T-helper 22 cell (primary cell): Measurements from ENCODE around the gene CREB3L1.
A peak's percentile ranks its signal among the peaks of the same experiment; 100 is the strongest.

ENCODE experiments used
- DNase-seq: peaks from one replicate; pipeline ENCODE4 v3.0.0-alpha.2; 2020; ENCODE audit warnings: low read depth

Gene CREB3L1

DNA sequence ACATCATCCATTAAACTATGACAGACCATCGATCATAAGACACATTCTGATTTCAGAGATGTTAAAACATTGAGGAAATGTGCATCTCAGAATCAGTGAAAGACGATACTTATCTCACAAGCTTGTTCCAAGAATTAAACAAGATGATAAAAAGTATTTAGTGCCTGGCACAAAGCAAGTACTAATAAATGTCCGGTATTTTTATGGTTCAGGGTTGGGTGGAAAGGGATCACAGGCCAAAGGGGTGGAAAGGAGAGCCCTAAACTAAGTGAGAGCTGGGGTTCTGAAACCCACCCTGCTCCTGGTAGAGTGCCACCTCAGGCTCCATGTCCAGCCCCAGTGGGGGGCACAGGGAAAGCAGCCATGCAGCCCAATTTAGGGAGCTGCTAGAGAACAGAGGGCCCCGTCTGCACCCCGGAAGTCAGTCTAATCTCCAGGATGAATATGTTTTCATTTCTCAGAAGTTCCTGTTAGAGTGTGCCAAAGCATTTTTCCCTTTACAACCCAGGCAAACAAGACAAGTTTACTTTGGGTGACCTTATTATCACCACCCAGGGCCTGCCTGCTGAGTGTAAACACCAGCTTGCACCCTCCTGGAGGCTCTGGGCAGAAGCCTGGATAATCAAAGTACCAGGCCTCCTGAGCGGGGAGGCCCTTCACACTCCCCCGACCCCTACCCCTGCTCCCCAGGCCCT, 3.8 kb upstream of the CREB3L1 start:
- no peak for DNase-seq

DNA sequence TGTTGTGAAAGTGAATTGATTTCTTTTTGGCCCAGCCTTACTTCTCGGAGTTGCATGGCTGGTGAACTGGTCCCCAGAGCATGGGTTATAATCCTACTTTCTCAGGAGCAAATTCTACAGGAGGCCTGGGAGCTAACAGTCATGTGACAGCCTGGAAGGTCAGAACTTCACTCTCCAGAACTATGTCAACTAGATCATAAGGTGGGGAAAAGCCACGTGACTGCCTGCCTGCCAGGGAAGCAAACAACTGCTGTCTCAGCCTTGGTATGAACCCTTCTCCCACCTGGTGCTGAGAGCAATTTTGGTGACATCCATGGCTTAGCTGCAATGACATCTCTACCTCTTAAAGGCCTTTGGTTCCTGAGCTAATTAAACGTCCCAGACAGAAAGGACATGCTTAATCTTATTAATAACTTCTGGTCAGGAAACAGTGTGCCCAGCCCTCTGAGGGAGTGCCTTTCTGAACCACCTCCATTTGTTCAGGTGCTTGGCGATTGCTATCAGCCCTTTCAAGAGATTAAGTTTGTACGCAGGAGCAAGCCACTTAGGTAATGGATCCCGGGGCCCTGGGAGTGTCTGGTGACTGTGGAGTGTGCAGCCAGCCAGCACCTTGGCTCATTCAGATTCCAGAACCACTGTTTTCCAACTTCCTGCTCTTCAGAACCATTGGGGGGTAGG, 1.4 kb upstream of the CREB3L1 start:
- DNase-seq, result no peak

DNA sequence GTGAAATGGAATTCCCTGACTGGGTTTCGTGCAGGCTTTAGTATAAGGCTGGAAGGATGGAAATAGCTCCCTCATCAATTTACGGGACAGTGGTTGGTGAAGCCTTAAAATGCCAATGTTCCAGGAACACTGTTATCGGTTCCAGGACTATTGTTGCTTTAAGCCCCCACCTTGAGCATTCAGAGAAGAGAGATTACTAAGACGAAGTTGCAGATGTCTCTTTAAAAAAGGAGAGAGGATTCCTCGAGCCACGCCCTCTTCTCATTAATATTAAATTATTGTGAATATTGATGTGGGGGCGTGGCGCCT, 195 bp upstream of the CREB3L1 start:
- DNase-seq, result no peak

DNA sequence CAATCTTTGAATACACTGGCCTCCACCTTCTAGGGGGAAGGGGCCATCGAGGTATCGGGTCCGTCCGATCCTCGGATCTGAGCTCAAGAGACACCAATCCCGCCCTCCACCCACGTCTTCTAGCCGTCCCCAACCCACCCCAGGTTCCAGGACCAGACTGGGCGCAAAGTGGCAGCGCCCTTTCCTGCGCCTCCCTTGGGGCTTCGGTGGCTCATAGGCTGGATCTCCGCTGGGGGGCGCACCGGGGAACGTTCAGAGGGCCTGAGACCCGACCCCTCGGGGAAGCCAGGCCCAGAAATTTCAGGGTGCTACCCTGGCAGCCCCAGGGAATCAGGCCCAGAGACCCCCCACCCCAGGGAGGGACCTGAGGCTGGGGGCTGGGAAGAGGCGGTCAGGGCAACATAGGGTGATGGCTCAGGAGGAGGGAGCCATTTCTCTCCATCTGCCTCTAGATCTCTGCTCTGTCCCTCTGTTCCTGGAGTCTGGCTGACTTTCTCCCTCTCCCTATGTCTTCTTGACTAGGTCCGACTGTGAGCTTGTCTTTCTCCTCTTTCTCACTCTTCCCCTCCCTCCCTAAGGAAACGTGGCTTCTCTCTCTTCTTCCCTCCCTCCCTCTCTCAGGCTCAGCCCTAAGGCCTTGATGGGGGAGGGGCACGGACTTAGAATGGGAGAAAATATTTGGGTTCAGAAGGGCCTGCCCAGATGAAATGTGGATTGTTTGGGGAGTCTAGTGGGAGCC, 1.1 kb downstream of the CREB3L1 start:
- no peak for DNase-seq

DNA sequence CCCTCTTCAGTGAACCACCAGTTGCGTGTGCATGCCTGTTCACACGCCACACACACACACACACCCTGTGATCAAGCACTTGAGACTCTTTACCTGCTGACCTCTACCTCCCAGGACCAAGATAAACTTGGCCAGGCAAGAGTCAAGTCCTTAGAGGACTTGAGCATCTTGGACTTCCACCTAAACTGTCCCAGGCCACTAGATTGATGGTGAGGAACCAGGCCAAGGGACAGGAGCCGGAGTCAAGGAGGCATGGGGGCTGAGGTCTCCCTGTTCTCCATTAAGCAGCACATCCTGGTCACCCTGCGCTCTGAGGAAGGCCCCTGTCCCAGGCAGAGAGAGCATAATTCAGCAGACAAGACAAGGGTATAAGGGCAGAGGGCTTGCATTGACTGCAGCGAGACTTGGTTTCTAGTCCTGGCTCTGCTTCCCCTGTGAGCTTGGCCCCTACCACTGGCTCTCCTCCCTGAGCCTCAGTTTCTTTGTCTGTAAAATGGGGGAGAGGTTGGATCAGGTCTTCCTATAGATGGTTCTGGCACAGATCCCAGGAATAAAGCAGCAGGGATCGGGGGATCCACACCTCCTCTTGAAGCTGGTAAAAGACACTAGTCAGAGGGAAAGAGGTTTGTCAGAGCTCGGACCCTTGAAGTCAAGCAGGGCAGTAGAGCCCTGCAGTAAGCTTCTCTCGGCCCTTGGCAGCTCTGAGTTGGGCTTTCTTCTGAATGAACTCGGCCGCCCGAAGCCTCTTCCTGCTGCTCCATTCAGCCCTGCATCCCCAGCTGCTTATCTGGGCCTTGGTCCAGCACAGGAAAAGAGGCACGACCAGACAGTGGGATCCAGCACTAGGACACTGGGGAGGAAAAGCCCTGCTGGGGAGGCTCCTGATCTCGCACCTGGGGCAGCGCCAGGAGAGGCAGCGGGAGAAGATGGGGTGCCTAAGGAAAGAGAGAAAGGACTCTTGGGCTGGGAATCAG, 2.0 kb downstream of the CREB3L1 start:
- DNase-seq, result no peak

DNA sequence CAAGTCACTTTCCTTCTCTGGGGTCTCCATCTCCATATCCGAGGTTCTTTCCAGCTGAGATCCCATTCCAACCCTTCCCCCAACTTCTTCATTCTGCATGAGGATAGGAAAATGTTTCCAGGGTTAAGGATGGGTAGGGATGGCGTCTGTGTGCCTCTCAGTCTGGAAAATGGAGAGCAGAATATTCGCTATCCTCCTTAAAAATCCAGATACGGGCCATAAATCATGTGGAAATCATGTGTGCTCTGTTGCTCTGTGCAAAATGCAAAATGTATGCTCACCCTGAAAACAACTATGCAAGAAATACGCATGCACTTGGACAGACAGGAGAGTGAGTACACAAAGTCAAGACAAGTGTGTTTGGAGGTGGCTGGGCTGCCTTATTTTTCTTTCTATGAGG, 3.2 kb downstream of the CREB3L1 start:
- no peak for DNase-seq

DNA sequence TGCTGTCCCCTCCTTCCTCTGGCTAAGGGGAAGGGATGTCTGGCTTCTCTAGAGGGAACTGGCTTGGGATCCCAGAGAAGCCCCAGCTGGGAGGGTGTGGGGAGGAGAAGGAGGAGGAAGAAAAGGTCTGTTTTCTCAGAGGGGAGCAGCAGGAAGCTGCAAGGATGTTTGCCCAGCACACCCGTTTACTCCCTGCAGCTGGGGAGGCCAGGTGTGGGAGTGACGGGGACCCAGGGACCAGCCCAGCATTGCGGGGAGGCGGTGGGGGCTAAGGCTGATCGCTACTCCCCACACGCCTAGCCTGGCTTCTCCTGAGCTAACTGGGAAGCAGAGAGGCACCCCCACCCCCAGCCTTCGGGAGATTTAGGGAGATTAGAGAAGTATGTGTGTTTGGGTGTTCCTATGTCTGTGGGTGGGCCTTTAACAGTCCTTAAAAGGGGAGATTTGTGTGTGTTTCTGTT, 3.9 kb downstream of the CREB3L1 start:
- no peak for DNase-seq

DNA sequence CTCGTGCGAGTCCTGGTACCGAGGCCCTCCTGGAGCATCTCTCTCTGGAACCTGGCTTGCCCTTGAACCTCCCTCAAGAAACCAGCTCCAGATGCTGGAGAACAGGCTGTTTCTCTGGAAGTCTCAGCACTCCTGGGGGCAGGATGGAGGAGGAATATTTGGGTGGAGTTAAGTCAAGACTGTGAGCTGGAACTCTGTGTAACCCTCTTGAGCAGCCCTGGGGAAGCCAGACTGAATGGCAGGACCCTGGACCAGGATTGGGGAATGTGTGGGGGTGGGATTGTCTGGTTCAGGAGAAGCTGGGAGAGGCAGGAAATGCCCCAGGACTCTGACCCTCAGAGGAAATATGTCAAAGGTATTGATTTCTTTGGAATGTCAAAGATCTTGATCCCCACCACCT, 7.7 kb downstream of the CREB3L1 start:
- DNase-seq, result no peak

DNA sequence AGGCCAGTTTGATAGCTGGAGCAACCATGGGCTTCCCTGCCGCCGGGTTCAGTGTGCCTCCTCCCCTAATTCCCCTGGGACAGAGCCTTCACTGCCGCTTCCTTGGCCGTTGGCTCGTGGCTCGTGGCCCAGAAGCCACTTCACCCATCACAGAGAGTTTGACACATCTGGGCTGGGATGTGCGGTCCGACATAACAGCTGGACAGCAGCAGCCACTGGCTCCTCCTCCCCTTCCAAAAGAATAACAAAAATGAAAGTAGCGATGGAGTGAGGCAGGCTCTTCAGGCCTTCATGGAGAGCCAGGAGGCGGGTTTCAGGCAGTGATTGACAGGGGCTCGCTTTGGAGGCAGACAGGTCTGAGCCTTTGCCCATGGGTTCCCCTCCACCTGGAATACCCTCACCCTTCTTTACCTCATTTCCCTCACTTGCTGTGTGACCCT, 8.2 kb downstream of the CREB3L1 start:
- no peak for DNase-seq

DNA sequence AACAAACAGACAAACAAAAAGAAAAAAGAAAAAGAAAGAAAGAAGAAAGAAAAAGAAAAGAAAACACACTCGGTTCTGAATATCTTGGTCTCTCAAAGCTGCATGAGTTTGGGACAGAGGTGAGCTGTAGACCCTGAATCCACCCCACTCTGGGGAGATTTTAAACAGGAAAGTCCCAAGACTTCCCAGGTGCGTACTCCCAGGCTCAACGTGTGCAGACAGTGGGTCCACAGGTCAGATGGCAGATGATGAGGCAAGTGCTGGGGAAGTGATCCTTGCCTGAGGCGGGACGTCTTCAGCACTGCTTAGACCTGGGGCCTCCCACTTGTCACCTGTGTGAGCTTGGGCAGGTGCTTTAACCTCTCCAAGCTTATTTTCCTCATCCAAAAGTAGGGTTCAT, 9.3 kb downstream of the CREB3L1 start:
- no peak for DNase-seq

DNA sequence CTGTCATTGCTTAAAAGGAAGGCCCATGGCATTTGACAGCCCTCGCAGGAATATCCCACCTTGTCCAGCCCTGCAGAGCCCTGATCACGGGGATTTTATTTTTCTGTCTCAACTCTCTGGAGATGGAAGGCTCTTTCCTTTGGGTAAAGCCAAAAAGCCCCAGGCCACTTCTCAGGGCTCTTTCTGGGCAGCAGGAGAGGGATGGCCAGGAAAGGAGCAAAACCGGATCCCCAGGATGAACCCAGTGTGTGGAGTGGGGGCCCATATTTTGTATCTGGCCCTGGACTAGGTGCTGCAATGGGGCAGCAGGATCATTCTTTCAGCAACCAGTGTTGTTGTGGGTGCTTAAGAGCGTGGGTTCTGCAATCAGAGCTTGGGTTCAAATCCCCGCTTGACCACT, 11.0 kb downstream of the CREB3L1 start:
- DNase-seq, result no peak

DNA sequence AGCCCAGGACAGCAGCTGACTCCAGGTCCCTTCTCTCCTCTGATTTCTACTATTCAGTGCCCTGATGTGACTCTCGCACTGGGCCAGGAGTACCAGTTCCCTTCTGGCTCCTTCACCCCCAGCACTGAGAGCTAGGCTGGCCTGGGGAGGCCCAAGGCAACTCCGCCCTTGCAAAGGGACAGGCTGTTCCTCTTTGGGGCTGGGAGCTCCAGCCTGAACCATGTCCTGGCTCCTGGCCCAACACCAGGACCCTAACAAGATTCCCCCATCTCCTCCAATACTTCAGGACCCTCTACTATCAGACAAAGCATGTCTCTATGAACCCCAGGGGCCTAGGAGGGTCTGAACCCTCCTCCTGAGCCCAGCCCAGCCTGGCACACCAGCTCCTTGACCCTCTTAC, 12.5 kb downstream of the CREB3L1 start:
- no peak for DNase-seq

DNA sequence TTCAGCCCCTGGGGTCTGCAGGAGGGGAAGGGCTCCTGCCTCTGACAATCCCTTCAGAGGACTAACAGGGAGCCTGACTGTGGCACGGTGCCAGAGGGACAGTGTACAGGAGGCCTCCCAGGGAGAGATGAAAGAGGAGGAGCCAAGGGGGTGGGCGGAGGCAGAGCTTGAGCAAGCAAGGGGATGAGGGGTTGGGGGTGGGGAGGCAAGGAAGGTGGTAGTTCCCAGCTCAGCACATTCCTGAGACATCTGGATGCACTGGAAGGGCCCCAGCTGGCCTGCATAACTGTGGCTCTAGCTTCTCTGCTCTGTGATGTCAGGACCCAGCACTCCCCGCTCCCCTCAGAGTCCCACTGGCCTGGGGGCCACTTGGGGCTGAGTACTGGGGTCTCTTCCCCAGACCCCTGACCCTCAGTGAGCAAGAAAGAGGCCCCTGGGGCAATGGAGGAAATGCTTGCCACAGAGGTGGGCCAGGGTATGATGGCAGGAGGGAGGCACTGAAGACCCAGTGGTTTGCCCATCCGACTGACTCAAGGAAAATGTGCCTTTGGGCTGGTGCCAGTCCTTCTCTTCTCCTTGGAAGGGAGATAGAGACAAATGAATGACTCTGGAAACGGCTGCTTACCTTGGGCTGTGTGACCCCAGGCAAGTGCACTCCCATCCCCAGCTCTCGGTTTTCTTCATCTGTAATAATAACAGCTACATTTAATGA, 13.3 kb downstream of the CREB3L1 start:
- no peak for DNase-seq

DNA sequence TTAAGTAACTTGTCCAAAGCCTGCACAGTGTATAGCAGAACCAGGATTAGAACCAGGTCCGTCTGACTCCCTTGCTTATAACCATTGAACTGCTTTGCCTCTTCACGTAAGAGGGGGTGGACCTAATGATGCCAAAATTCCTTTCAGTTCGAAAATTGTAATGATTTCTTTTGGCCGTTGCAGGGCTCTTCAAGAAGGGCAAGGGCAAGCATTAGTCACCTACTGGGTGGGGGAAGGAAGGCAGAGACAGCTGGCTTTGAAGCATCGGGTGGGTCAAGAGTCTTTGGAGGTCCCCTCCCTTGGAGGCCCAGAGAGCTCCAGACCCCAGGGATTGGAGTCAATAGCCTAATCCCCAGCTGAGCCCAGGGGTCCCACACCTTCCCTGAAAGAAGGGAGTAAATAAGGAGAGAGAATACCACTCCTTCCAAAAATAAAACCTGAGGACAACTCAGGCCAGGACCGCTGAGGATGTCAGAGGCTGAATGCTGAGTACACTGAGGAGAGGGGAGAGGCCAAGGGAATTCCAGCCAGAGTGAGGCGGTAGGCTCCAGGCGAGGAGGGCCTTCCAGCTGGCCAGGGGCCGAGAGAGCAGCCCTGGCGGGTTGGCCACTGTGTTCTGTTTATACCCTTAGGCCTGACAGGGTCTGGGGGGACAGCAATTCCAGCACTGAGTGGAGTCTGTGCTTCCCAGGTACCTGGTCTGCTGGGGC, 14.1 kb downstream of the CREB3L1 start:
- DNase-seq, result no peak

DNA sequence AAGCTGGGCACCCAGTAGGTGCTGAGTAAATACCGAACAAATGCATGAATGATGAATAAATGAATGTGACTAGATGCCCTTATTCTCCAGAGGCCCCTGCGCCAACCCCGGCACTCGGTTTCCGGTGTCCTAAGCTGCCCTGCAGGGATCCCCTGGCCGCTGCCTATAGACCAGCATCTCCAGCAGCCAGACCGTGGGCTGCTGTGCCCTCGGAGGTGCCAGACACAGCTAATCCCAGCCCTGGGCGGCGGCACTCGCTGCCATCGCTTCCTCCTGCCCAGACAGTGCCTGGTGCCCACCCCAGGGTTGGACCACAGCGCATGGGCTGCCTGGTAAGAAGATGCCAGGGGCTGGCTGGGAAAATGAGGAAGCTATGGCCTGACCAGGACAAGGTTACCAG, 15.6 kb downstream of the CREB3L1 start:
- no peak for DNase-seq

DNA sequence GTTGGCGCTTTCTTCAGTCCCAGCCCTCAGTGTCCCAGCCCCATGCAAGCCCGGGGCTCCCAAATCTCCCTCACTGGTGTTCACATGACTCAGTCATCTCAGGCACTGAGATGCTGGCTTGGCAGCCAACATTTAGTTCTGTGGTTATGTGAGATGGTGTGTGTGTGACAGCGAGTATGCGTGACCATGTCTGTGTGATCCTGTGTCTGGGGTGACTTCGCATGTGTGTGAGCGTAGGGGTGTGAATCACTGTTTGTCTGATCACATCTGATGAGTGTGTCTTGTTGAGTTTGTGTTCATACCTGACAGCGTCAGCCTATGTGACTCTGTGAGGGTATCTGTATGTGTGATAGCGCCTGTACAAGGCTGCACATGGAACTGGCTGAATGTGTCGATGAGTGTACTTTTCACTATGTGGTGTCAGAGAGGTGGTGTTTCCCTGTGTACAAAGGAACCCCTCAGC, 16.2 kb downstream of the CREB3L1 start:
- DNase-seq, result no peak

DNA sequence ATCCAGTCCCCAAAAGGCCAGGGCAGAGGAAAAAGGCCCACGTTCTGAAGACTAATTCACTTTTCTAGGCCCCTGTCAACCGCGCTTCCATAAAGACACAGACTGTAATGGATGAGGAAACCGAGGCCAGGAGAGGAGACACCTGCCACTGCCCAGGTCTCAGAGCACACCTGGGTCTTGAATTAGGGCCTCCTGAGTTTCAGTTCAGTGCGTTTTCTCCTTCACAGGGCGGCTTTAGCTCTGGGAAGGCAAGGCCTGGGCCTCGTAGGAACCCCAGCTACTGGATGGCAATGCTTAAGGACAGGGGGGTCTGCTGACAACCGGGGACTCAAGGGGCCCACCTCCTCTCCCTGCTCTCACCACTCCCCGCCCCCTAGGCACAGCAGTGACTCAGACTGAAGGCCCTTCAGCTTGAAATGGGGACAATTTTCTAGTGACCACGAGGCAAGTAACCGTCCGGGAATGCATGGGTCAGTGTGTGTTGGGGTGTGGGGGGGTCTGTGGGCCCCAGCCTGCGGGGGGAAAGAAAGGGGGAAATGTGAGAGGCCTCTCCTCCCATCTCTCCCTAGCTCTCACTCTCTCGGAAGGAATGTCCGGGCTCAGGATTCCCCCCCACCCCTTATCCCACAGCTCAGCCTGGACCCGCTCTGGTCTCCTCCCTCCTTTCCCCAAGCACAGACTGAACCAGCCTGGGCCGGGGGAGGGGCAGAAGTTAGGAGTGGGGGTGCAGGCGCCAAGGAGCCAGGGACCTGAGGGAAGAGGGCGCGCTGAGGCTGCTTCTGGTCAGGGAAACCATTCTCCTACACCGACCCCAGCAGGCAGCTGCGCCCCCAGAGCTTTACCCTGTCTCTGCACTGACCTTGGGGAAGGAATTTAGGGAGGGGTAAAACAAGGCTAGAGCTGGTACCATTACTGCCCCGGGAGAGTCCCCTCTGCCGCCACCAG, 17.2 kb downstream of the CREB3L1 start:
- no peak for DNase-seq

DNA sequence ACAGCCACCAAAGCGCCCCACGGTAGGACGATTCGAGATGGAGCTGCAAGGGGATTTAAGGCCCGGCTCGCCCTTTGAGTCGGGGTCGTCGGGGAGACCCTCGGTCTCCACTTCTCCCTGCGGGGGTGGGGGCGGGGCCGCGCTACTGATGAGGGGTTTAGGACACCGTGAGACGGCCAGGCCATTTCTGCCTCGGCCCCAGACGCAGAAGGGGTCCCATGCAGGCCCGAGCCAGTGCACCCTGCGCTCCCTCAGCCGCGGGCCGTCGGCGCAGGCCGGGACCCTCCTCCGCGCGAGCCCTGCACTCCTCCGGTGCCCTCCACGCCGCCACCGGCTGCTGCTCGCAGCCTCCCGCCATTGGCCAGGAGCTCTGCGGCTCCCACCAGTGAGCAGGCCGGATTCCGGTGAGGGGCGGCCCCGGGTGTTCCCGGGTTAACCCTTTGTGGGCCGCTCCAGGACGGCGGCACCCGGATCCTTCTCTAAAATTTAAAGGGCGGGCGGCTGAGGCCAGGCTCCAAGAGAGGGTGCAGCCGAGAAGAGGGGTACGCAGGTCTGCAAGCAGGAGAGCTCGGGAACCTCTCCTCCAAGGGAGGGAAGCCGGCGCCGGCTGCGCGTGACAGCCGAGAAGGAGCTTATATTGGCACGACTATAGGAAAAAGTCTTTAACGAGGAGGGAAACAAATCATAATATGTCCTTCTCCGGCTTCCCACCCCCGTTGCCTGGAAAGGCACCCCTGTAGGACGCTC, 18.0 kb downstream of the CREB3L1 start:
- peak; percentile 58 for DNase-seq

DNA sequence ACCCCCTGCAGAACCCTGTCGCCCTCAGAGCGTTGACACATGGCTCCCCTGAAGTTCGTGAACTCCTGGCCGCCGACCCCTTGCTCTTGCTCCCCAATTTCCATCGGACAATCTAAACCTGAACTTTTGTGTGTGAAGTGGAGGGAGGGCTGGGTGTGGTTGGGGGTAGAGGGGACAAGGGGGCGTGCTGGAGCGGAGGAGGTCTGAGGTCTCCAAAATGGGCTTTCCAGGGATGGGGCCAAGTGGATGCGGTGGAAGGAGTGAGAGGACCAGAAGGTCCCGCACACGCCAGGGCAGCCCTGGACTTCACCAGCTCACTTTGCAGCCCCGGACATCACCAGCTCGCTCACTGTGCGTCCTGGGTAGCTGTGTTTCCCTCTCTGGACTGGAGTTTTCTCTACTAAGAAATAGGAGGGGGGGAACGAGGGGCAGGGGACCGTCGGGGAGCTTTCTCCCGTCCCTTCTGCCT, 18.6 kb downstream of the CREB3L1 start:
- no peak for DNase-seq
